HL-60 (cell line): ENCODE results near the gene SRGAP3.

Source experiments
- DNase-seq, 2 experiments: peaks; one replicate each; pipeline ENCODE4 v3.0.0-alpha.2; 2010 to 2020; ENCODE audit warnings: low read depth in 1 of 2, low spot score in 1 of 2
- H3K27ac ChIP-seq: fragments of 250-450 bp; sonication (Bioruptor Pico); replicated peaks from 2 replicates; pipeline ENCODE4 v1.5.1; 2020; ENCODE audit warnings: mild to moderate bottlenecking, moderate library complexity
- H3K27me3 ChIP-seq: fragments of 250-450 bp; sonication (Bioruptor Pico); 2 replicates; pipeline ENCODE4 v1.5.1; 2021; ENCODE audit warnings: mild to moderate bottlenecking, moderate library complexity; ENCODE audit not compliant: insufficient read depth, poor library complexity, severe bottlenecking
- H3K4me3 ChIP-seq: replicated peaks from 2 replicates; pipeline ENCODE4 v1.5.1; 2011; ENCODE audit warnings: mild to moderate bottlenecking, control low read depth, low read length; ENCODE audit not compliant: insufficient read depth
- CTCF ChIP-seq: IDR thresholded peaks from one replicate; pipeline ENCODE4 v1.5.1; 2011; ENCODE audit warnings: low read length, control low read depth, inconsistent platforms; ENCODE audit not compliant: insufficient read depth
- GABPA ChIP-seq: IDR thresholded peaks from 2 replicates; pipeline ENCODE4 v1.6.1; 2012; ENCODE audit warnings: low read depth
- POLR2AphosphoS5 ChIP-seq: IDR thresholded peaks from 2 replicates; pipeline ENCODE4 v1.6.1; 2012; ENCODE audit warnings: low read depth
- REST ChIP-seq: IDR thresholded peaks from 2 replicates; pipeline ENCODE4 v1.6.1; 2012; ENCODE audit warnings: low read depth; ENCODE audit not compliant: insufficient replicate concordance
- SPI1 ChIP-seq: IDR thresholded peaks from 2 replicates; pipeline ENCODE4 v1.6.1; 2012; ENCODE audit warnings: low read depth, mild to moderate bottlenecking, borderline replicate concordance

The SRGAP3 gene

GRCh38 chr3:9238276-9238675 is 11.2 kb downstream of the SRGAP3 start:
- Histone ChIP-seq H3K27me3 (no peaks in the 10 kb centered on the region), H3K27ac (no peak overlapping the region), H3K4me3 (no peak overlapping the region)
- TF ChIP-seq REST (no peak), POLR2AphosphoS5 (no peak), CTCF (no peak), GABPA (no peak), SPI1 (no peak)
- no peak for DNase-seq

- TF ChIP-seq REST = no peak
- TF ChIP-seq CTCF = no peak
- no peak for TF ChIP-seq SPI1
- no peak for TF ChIP-seq GABPA
- no peak for TF ChIP-seq POLR2AphosphoS5
- Histone ChIP-seq H3K27me3 (no peaks in the 10 kb centered on the region), H3K27ac (no peak overlapping the region), H3K4me3 (no peak overlapping the region)
- no peak for DNase-seq
Observed at GRCh38 chr3:9233814-9234600, 15.4 kb downstream of the SRGAP3 start.

GRCh38 chr3:9233101-9233500 is 16.3 kb downstream of the SRGAP3 start:
- H3K4me3 ChIP-seq = no peak overlapping the region
- no peak overlapping the region for H3K27ac ChIP-seq
- TF ChIP-seq POLR2AphosphoS5 (no peak), SPI1 (no peak), CTCF (no peak), GABPA (no peak), REST (no peak)
- no peaks in the 10 kb centered on the region for H3K27me3 ChIP-seq
- no peak for DNase-seq
